Smooth muscle cell (in vitro differentiated cells): Measurements from ENCODE around the gene RNF19B. TPM values are rescaled to one million over a fixed set of nuclear protein-coding genes. Genes with fewer than 3 reads are reported as not detected.
A peak's percentile ranks its signal among the peaks of the same experiment; 100 is the strongest.

Experiments
- DNase-seq: peaks from one replicate; lab custom pipeline; 2025; ENCODE audit not compliant: unreplicated experiment; lab: John Stamatoyannopoulos, UW
- H2AFZ ChIP-seq: fragments of 200-600 bp; sonication (generic); 2 replicates; pipeline ENCODE4 v1.6.0; 2016; ENCODE audit warnings: antibody characterized with exemption, low read depth, mild to moderate bottlenecking
- H3F3A ChIP-seq: fragments of 200-600 bp; sonication (generic); 2 replicates; pipeline ENCODE4 v1.6.0; 2017; ENCODE audit warnings: antibody characterized with exemption, low read depth
- H3K27ac ChIP-seq: fragments of 200-600 bp; sonication (generic); 2 replicates; pipeline ENCODE4 v1.5.1; 2016; ENCODE audit warnings: low read depth, mild to moderate bottlenecking
- H3K27me3 ChIP-seq: fragments of 200-600 bp; sonication (generic); 2 replicates; pipeline ENCODE4 v1.6.1; 2016; ENCODE audit warnings: low read depth, mild to moderate bottlenecking
- H3K36me3 ChIP-seq: fragments of 200-600 bp; sonication (generic); 2 replicates; pipeline ENCODE4 v1.5.1; 2016; ENCODE audit warnings: low read depth
- H3K4me1 ChIP-seq: fragments of 200-600 bp; sonication (generic); 2 replicates; pipeline ENCODE4 v1.5.1; 2016; ENCODE audit warnings: low read depth
- H3K4me2 ChIP-seq: fragments of 200-600 bp; sonication (generic); 2 replicates; pipeline ENCODE4 v1.6.0; 2016; ENCODE audit warnings: mild to moderate bottlenecking
- H3K4me3 ChIP-seq: fragments of 200-600 bp; sonication (generic); 2 replicates; pipeline ENCODE4 v1.5.1; 2016; ENCODE audit warnings: mild to moderate bottlenecking
- H3K79me2 ChIP-seq: fragments of 200-600 bp; sonication (generic); 2 replicates; pipeline ENCODE4 v1.6.0; 2016; ENCODE audit warnings: low read depth, mild to moderate bottlenecking
- H3K9ac ChIP-seq: fragments of 200-600 bp; sonication (generic); 2 replicates; pipeline ENCODE4 v1.6.0; 2016; ENCODE audit warnings: low read depth
- H3K9me3 ChIP-seq: fragments of 200-600 bp; sonication (generic); replicated peaks from 2 replicates; pipeline ENCODE4 v1.5.1; 2016; ENCODE audit warnings: low read depth
- H4K20me1 ChIP-seq: fragments of 200-600 bp; sonication (generic); 2 replicates; pipeline ENCODE4 v1.6.0; 2016; ENCODE audit warnings: low read depth
- WGBS: methylation state at CpG from one replicate; pipeline ENCODE4 v1.1.7; 2016; ENCODE audit warnings: low lambda C conversion rate; 5-methylcytosine and 5-hydroxymethylcytosine counted together
- polyA plus RNA-seq: library from polyadenylated mRNA; unstranded; fragments of >200 nt; fragmentation: Nextera tagmentation; extraction: Ambion mirVana; gene quantifications from 2 replicates; pipeline ENCODE4 v1.2.1, GENCODE V29; 2016
- total RNA-seq: library from RNA; depleted of rRNA; stranded (reverse); fragments of >200 nt; gene quantifications from 2 replicates; pipeline ENCODE4 v1.2.3, GENCODE V29; 2014
- TF ChIP-seq, protein P1 (sequence below): fragments of 200-600 bp; sonication (generic); IDR thresholded peaks from 2 replicates; pipeline ENCODE4 v1.5.1; 2017; ENCODE audit warnings: borderline replicate concordance, mild to moderate bottlenecking, antibody characterized with exemption; ENCODE audit not compliant: insufficient read depth, poor library complexity, severe bottlenecking

Gene RNF19B
- total and polyA plus RNA-seq, 2 experiments from 2014 or later: 11.2 to 12.3 TPM

DNA sequence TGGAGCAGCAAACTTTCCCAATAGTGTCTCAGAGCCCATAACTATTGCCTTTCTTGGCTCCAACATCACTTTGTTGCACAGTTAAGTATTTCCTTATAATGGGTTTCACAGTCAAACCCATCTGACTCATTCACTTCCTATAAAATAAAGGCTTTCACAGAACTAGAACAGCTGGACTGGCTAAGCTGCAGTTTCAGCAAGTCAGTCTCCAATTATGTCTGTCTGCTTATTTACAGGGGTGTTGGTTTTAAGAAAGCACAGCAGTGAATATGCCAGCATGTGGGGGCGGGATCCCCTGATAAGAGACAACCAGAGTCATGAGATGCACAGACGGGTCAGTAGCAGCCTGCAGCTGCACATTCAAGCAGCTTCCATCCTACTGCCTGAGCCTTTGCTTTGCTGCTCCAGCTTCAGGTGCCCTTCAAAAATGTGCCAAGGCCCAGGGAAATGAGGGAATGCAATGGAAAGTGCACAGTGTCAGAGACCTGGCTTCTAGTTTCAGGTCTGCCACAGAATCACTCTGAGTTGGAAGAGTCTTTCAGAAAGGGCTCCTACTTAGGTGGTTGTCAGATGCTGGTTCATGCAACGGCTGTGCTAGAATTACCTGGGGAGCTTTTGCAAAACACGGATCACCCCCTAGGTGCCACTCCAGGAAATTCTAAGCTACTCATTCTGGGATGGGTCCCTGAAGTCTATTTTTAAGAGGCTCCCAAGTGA is 24.8 kb downstream of the RNF19B start:
- Histone ChIP-seq H3K4me2 (peak overlapping the region; percentile 11), H3K9me3 (no peaks in the 10 kb centered on the region), H3K79me2 (no peaks in the 10 kb centered on the region), H2AFZ (no peak overlapping the region), H3F3A (peaks cover 4% of the 10 kb centered on the region), H3K27ac (peak overlapping the region; percentile 46), H3K4me3 (no peak overlapping the region), H3K9ac (no peak overlapping the region), H3K36me3 (peaks cover 7% of the 10 kb centered on the region), H3K27me3 (no peaks in the 10 kb centered on the region), H4K20me1 (peaks cover 14% of the 10 kb centered on the region), H3K4me1 (no peaks in the 10 kb centered on the region)
- WGBS: 47% methylated on average over 4 of the region's 4 CpGs
- TF ChIP-seq, protein P1, sequence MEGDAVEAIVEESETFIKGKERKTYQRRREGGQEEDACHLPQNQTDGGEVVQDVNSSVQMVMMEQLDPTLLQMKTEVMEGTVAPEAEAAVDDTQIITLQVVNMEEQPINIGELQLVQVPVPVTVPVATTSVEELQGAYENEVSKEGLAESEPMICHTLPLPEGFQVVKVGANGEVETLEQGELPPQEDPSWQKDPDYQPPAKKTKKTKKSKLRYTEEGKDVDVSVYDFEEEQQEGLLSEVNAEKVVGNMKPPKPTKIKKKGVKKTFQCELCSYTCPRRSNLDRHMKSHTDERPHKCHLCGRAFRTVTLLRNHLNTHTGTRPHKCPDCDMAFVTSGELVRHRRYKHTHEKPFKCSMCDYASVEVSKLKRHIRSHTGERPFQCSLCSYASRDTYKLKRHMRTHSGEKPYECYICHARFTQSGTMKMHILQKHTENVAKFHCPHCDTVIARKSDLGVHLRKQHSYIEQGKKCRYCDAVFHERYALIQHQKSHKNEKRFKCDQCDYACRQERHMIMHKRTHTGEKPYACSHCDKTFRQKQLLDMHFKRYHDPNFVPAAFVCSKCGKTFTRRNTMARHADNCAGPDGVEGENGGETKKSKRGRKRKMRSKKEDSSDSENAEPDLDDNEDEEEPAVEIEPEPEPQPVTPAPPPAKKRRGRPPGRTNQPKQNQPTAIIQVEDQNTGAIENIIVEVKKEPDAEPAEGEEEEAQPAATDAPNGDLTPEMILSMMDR: no peak
- DNase-seq: peak; percentile 33

DNA sequence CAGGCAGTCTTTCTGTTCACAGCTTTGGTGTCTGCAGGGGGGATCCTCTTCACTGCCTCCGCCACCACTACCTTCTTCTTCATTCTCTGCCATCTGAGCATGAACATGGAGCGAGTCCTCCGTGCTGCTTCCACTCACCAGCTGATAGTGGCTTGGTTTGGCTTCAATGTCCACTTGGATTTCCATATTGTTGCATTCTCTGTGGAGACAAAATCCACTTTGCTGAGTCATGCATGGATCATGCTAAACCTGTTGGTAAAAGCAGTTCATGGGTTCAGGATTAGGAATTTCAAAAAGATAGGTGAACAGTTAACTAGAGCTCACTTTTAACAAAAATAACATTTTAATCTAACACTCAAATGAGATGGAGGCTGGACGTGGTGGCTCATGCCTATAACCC is 27.5 kb downstream of the RNF19B start:
- Histone ChIP-seq H3K9ac (no peak overlapping the region), H2AFZ (no peak overlapping the region), H3K27me3 (no peaks in the 10 kb centered on the region), H3K4me2 (no peak overlapping the region), H3K79me2 (no peaks in the 10 kb centered on the region), H3K4me1 (peaks cover 4% of the 10 kb centered on the region), H3K36me3 (no peaks in the 10 kb centered on the region), H3K9me3 (no peaks in the 10 kb centered on the region), H3K4me3 (no peak overlapping the region), H3K27ac (no peak overlapping the region), H3F3A (peaks cover 13% of the 10 kb centered on the region), H4K20me1 (peaks cover 14% of the 10 kb centered on the region)
- TF ChIP-seq, protein P1: no peak
- no peak for DNase-seq
- WGBS: 94% methylated on average over 4 of the region's 4 CpGs

DNA sequence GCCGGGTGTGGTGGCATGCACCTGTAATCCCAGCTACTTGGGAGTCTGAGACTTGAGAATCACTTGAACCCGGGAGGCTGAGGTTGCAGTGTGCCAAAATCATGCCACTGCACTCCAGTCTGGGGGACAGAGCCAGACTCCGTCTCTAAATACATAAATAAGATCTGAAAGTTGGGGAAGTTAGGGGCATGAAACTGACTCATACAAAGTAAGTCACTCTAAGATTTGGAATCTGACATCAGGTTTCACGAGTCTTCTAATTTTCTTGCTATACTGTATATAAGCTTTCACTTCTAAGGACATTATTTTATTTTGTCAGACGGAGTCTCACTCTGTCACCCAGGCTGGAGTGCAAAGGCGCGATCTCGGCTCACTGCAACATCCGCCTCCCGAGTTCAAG is 30.1 kb downstream of the RNF19B start:
- DNase-seq: no peak
- Histone ChIP-seq H3K9me3 (no peaks in the 10 kb centered on the region), H4K20me1 (peaks cover 4% of the 10 kb centered on the region), H3K27ac (no peak overlapping the region), H2AFZ (no peak overlapping the region), H3K27me3 (no peaks in the 10 kb centered on the region), H3F3A (peaks cover 13% of the 10 kb centered on the region), H3K79me2 (no peaks in the 10 kb centered on the region), H3K36me3 (no peaks in the 10 kb centered on the region), H3K4me2 (no peak overlapping the region), H3K9ac (no peak overlapping the region), H3K4me1 (peaks cover 4% of the 10 kb centered on the region), H3K4me3 (no peak overlapping the region)
- 98% methylated on average over 10 of the region's 10 CpGs for WGBS
- TF ChIP-seq, protein P1: no peak
